Bronchial epithelial cell (primary cell): ENCODE data around the gene ADAMTSL2. TPM values are rescaled to one million over a fixed set of nuclear protein-coding genes. Genes with fewer than 3 reads are reported as not detected.

ENCODE experiments used
- DNase-seq: peaks from one replicate; pipeline ENCODE4 v3.0.0-alpha.2; 2010; ENCODE audit warnings: low read depth
- FAIRE-seq: peaks from 2 replicates; lab custom pipeline; 2011; peaks lifted over from hg19 to GRCh38; lab: Jason Lieb, UNC
- H3K27me3 ChIP-seq: 2 replicates; pipeline ENCODE4 v1.5.1; 2011; ENCODE audit warnings: low read length; ENCODE audit not compliant: control insufficient read depth, insufficient read depth
- H3K36me3 ChIP-seq: 2 replicates; pipeline ENCODE4 v1.5.1; 2011; ENCODE audit warnings: low read length; ENCODE audit not compliant: control insufficient read depth, insufficient read depth
- H3K4me3 ChIP-seq: 2 replicates; pipeline ENCODE4 v1.5.1; 2011; ENCODE audit warnings: mild to moderate bottlenecking, low read depth, low read length, control low read depth
- CTCF ChIP-seq: IDR thresholded peaks from 2 replicates; pipeline ENCODE4 v1.5.1; 2011; ENCODE audit warnings: mild to moderate bottlenecking, moderate library complexity, low read length, control low read depth, inconsistent platforms; ENCODE audit not compliant: insufficient read depth, severe bottlenecking
- total RNA-seq: library from RNA; depleted of rRNA; stranded (reverse); fragments of >200 nt; gene quantifications from 2 replicates; pipeline ENCODE4 v1.2.1, GENCODE V29; 2014

The ADAMTSL2 gene
- total RNA-seq, 1 donor from 2014 or later: not detected

- DNase-seq: no peak
- FAIRE-seq: peak; percentile 99
Observed at GRCh38 chr9:133512253-133513213, 22.0 kb upstream of the ADAMTSL2 start.

GRCh38 chr9:133513214-133514100 lies 21.0 kb upstream of the ADAMTSL2 start:
- no peaks in the 10 kb centered on the region for H3K36me3 ChIP-seq
- no peak overlapping the region for H3K4me3 ChIP-seq
- FAIRE-seq: no peak
- H3K27me3 ChIP-seq: no peaks in the 10 kb centered on the region
- TF ChIP-seq CTCF: no peak
- no peak for DNase-seq

More at GRCh38 chr9:133512253-133513213, 22.0 kb upstream of the ADAMTSL2 start:
- H3K4me3 ChIP-seq: no peak overlapping the region
- TF ChIP-seq CTCF: no peak
- no peaks in the 10 kb centered on the region for H3K36me3 ChIP-seq
- peaks cover 3% of the 10 kb centered on the region for H3K27me3 ChIP-seq

GRCh38 chr9:133514460-133515239 lies 19.9 kb upstream of the ADAMTSL2 start:
- no peak overlapping the region for H3K4me3 ChIP-seq
- H3K27me3 ChIP-seq: no peaks in the 10 kb centered on the region
- H3K36me3 ChIP-seq: no peaks in the 10 kb centered on the region
- no peak for TF ChIP-seq CTCF
- FAIRE-seq (no peak), DNase-seq (no peak)

- no peaks in the 10 kb centered on the region for H3K36me3 ChIP-seq
- no peak for TF ChIP-seq CTCF
- no peak for FAIRE-seq
- DNase-seq: no peak
- H3K27me3 ChIP-seq: no peaks in the 10 kb centered on the region
- H3K4me3 ChIP-seq: no peak overlapping the region
Observed at GRCh38 chr9:133515240-133515610, 19.3 kb upstream of the ADAMTSL2 start.

GRCh38 chr9:133515615-133516255 lies 18.8 kb upstream of the ADAMTSL2 start:
- no peaks in the 10 kb centered on the region for H3K36me3 ChIP-seq
- no peaks in the 10 kb centered on the region for H3K27me3 ChIP-seq
- no peak for FAIRE-seq
- H3K4me3 ChIP-seq: no peak overlapping the region
- DNase-seq: no peak
- TF ChIP-seq CTCF: no peak
